HG03159 (cell line): ENCODE results near the gene DHX29.

Source experiments
- ATAC-seq: cut with Tn5 transposase; IDR thresholded peaks from one replicate; pipeline ENCODE4 v1.9.1; 2021; ENCODE audit warnings: mild to moderate bottlenecking, moderate library complexity; ENCODE audit not compliant: unreplicated experiment

The DHX29 gene

GRCh38 chr5:55232985-55233928 lies 74.2 kb downstream of the DHX29 start, which contains the start of gene CCNO:
Gene CCNO (minus strand): TSS chr5:55233608. CDS start chr5:55233523, 85 bp downstream.
- ATAC-seq, result peak; percentile 53

GRCh38 chr5:55232271-55232984 lies 75.1 kb downstream of the DHX29 start:
- no peak for ATAC-seq

- no peak for ATAC-seq
Measured at GRCh38 chr5:55231919-55232270, 75.6 kb downstream of the DHX29 start.

- no peak for ATAC-seq
Measured at GRCh38 chr5:55231029-55231918, 76.2 kb downstream of the DHX29 start.

GRCh38 chr5:55230086-55230629 lies 77.3 kb downstream of the DHX29 start:
- no peak for ATAC-seq

GRCh38 chr5:55227664-55228430 lies 79.6 kb downstream of the DHX29 start:
- ATAC-seq, result no peak

GRCh38 chr5:55226934-55227663 lies 80.4 kb downstream of the DHX29 start, which contains the start of gene MCIDAS:
Gene MCIDAS (minus strand): TSS chr5:55227315. CDS start chr5:55227138, 177 bp downstream.
- peak; percentile 43 for ATAC-seq

GRCh38 chr5:55226027-55226933 lies 81.2 kb downstream of the DHX29 start:
- ATAC-seq, result peak; percentile 59

- no peak for ATAC-seq
Measured at GRCh38 chr5:55225346-55225745, 82.1 kb downstream of the DHX29 start.

- ATAC-seq, result no peak
Measured at GRCh38 chr5:55223812-55224240, 83.7 kb downstream of the DHX29 start.

GRCh38 chr5:55222985-55223811 lies 84.3 kb downstream of the DHX29 start:
- ATAC-seq, result no peak

- no peak for ATAC-seq
Measured at GRCh38 chr5:55222092-55222984, 85.2 kb downstream of the DHX29 start.

- ATAC-seq, result no peak
Measured at GRCh38 chr5:55220433-55221185, 86.9 kb downstream of the DHX29 start.

- ATAC-seq, result no peak
Measured at GRCh38 chr5:55219770-55220169, 87.7 kb downstream of the DHX29 start.

GRCh38 chr5:55218967-55219366 lies 88.5 kb downstream of the DHX29 start:
- ATAC-seq, result no peak
